Chondrocyte (in vitro differentiated cells): ENCODE results near the gene NEMP1. TPM values are rescaled to one million over a fixed set of nuclear protein-coding genes. Genes with fewer than 3 reads are reported as not detected.
"Not testable (repeated sequence)": the region's sequence is repeated elsewhere in the genome, so short reads cannot be mapped to it uniquely, and the experiment has no call there.

Experiments
- DNase-seq: peaks from one replicate; pipeline ENCODE4 v3.0.0; 2021; ENCODE audit warnings: mixed read lengths, low spot score
- H3K27ac Mint-ChIP-seq: one replicate; pipeline ENCODE4 v1.8.0; 2021; ENCODE audit warnings: mild to moderate bottlenecking, moderate library complexity, mixed read lengths; ENCODE audit not compliant: unreplicated experiment
- H3K27me3 Mint-ChIP-seq: 2 replicates; pipeline ENCODE4 v1.8.0; 2021; ENCODE audit warnings: low read depth, mixed read lengths
- H3K36me3 Mint-ChIP-seq: 2 replicates; pipeline ENCODE4 v1.8.0; 2021; ENCODE audit warnings: low read depth, mixed read lengths
- H3K4me1 Mint-ChIP-seq: 2 replicates; pipeline ENCODE4 v1.8.0; 2021; ENCODE audit warnings: low read depth, mild to moderate bottlenecking, mixed read lengths
- H3K4me3 Mint-ChIP-seq: one replicate; pipeline ENCODE4 v1.8.0; 2021; ENCODE audit warnings: mild to moderate bottlenecking, moderate library complexity, mixed read lengths; ENCODE audit not compliant: unreplicated experiment
- H3K9me3 Mint-ChIP-seq: 2 replicates; pipeline ENCODE4 v1.8.0; 2021; ENCODE audit warnings: low read depth, mixed read lengths
- CTCF ChIP-seq: fragments of 200-600 bp; sonication (generic); IDR thresholded peaks from 2 replicates; pipeline ENCODE4 v1.5.0; 2021; ENCODE audit warnings: antibody characterized with exemption, mild to moderate bottlenecking, moderate library complexity
- total RNA-seq: library from RNA; stranded (reverse); gene quantifications from 3 replicates; pipeline ENCODE4 v1.2.1, GENCODE V29; 2021

NEMP1 gene
- total RNA-seq, 1 donor from 2014 or later = 11.7 TPM

GRCh38 chr12:57025196-57025595 lies 53.4 kb downstream of the NEMP1 start:
- H3K4me1 Mint-ChIP-seq = no peaks in the 10 kb centered on the region
- peaks cover 34% of the 10 kb centered on the region for H3K27me3 Mint-ChIP-seq
- H3K27ac Mint-ChIP-seq = no peak overlapping the region

GRCh38 chr12:57022324-57022723 lies 56.3 kb downstream of the NEMP1 start:
- not testable (repeated sequence) for H3K27ac Mint-ChIP-seq, H3K36me3 Mint-ChIP-seq, DNase-seq, H3K9me3 Mint-ChIP-seq, H3K4me3 Mint-ChIP-seq, H3K4me1 Mint-ChIP-seq
- peaks cover 23% of the 10 kb centered on the region for H3K27me3 Mint-ChIP-seq

More at GRCh38 chr12:57025196-57025595, 53.4 kb downstream of the NEMP1 start:
- Mint-ChIP-seq H3K36me3 (no peaks in the 10 kb centered on the region), H3K4me3 (no peak overlapping the region), H3K9me3 (no peaks in the 10 kb centered on the region)
- no peak for TF ChIP-seq CTCF
- no peak for DNase-seq

- TF ChIP-seq CTCF = no peak
- Mint-ChIP-seq H3K27ac (no peak overlapping the region), H3K27me3 (peaks cover 19% of the 10 kb centered on the region), H3K9me3 (no peaks in the 10 kb centered on the region), H3K4me1 (no peaks in the 10 kb centered on the region), H3K36me3 (no peaks in the 10 kb centered on the region), H3K4me3 (no peak overlapping the region)
- DNase-seq = no peak
Observed at GRCh38 chr12:57019983-57020719, 58.4 kb downstream of the NEMP1 start.

GRCh38 chr12:57018906-57019305 lies 59.7 kb downstream of the NEMP1 start:
- H3K4me3 Mint-ChIP-seq = no peak overlapping the region
- no peaks in the 10 kb centered on the region for H3K9me3 Mint-ChIP-seq
- H3K4me1 Mint-ChIP-seq = no peaks in the 10 kb centered on the region
- DNase-seq = no peak
- H3K27ac Mint-ChIP-seq = no peak overlapping the region
- H3K36me3 Mint-ChIP-seq = peaks cover 2% of the 10 kb centered on the region
- no peak for TF ChIP-seq CTCF
- peaks cover 25% of the 10 kb centered on the region for H3K27me3 Mint-ChIP-seq

- not testable (repeated sequence) for H3K4me3 Mint-ChIP-seq, DNase-seq, H3K27ac Mint-ChIP-seq, H3K9me3 Mint-ChIP-seq, H3K36me3 Mint-ChIP-seq, H3K4me1 Mint-ChIP-seq
- peaks cover 28% of the 10 kb centered on the region for H3K27me3 Mint-ChIP-seq
Observed at GRCh38 chr12:57018353-57018752, 60.2 kb downstream of the NEMP1 start.

- peaks cover 3% of the 10 kb centered on the region for H3K36me3 Mint-ChIP-seq
- H3K27ac Mint-ChIP-seq = no peak within 1 kb of the TSS
- peaks cover 2% of the 10 kb centered on the region for H3K4me1 Mint-ChIP-seq
- no peak for DNase-seq
- no peak for TF ChIP-seq CTCF
- H3K27me3 Mint-ChIP-seq = peaks cover 39% of the 10 kb centered on the region
- no peak within 1 kb of the TSS for H3K4me3 Mint-ChIP-seq
- H3K9me3 Mint-ChIP-seq = no peaks in the 10 kb centered on the region
Observed at GRCh38 chr12:57016348-57016747, 62.2 kb downstream of the NEMP1 start, which contains the start of gene TAC3. TAC3 (minus strand) TSS chr12:57016529; CDS start chr12:57015797, 732 bp downstream.
